Uterus (tissue), 2 donors: Measurements from ENCODE around the gene HOXB8.

ENCODE experiments used
- POLR2A ChIP-seq, 2 donors: fragments of 450-650 bp; IDR thresholded peaks; one replicate each; pipeline ENCODE4 v1.6.1; 2016; ENCODE audit warnings: antibody characterized with exemption in 2 of 2, mild to moderate bottlenecking in 1 of 2, moderate library complexity in 1 of 2
- TF ChIP-seq, protein P1 (sequence below), 4 experiments: fragments of 200-600 bp in 2 of 4; fragments of 450-650 bp in 2 of 4; sonication (generic) in 2 of 4; IDR thresholded peaks; one replicate each; pipeline ENCODE4 v1.5.1; 2016 to 2019; ENCODE audit warnings: antibody characterized with exemption in 4 of 4, mild to moderate bottlenecking in 2 of 4, moderate library complexity in 1 of 4

DNA sequence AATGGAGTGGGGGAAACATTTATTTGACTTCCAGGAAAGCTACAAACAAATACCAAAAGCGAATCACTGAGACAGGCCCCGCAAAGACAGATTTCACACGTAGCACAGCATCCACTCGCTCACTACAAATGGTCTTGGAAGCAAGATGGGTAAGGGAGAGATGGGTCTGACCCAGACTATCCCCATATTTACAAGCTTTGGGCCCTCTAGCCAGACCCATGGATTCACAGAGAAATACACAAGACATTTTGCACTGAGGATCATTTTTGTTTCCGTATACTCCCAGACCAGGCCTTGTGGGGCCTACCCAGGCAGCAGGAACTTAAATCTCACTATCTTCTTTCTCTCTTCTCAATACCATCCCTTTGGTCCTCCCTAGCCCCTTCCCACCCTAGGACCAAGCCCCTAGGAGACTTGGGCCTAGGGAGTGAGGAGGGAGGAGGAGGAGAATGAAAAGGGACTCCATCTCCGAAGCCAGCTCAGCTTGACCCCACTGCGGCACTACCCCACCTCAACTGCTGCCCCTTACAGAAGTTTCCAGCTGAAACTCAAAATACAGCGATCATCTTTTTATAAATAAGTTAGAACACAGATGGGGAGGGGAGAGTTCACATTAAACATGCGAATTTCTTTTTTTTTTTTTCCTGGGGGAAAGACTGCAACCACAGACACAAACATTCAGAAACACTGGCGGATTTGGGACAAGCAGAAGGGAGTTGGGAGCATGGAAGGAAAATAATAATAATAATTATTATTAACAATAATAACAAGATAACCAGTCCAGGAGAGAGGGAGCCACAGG is 23.6 kb downstream of the HOXB8 start:
- TF ChIP-seq, protein P1, sequence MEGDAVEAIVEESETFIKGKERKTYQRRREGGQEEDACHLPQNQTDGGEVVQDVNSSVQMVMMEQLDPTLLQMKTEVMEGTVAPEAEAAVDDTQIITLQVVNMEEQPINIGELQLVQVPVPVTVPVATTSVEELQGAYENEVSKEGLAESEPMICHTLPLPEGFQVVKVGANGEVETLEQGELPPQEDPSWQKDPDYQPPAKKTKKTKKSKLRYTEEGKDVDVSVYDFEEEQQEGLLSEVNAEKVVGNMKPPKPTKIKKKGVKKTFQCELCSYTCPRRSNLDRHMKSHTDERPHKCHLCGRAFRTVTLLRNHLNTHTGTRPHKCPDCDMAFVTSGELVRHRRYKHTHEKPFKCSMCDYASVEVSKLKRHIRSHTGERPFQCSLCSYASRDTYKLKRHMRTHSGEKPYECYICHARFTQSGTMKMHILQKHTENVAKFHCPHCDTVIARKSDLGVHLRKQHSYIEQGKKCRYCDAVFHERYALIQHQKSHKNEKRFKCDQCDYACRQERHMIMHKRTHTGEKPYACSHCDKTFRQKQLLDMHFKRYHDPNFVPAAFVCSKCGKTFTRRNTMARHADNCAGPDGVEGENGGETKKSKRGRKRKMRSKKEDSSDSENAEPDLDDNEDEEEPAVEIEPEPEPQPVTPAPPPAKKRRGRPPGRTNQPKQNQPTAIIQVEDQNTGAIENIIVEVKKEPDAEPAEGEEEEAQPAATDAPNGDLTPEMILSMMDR (IDR thresholded peaks at IDR 0.05), result no peak
- no peak for TF ChIP-seq POLR2A (IDR thresholded peaks at IDR 0.05)
